ENCODE measurements around the gene SNX24. TPM values are rescaled to one million over a fixed set of nuclear protein-coding genes. Genes with fewer than 3 reads are reported as not detected.

SNX24 gene
- total RNA-seq, 5 donors from 2014 or later (not counting 1 experiment from before 2014, with no cell fraction given), result 2.2 to 4.9 (median 3.8) TPM

DNA sequence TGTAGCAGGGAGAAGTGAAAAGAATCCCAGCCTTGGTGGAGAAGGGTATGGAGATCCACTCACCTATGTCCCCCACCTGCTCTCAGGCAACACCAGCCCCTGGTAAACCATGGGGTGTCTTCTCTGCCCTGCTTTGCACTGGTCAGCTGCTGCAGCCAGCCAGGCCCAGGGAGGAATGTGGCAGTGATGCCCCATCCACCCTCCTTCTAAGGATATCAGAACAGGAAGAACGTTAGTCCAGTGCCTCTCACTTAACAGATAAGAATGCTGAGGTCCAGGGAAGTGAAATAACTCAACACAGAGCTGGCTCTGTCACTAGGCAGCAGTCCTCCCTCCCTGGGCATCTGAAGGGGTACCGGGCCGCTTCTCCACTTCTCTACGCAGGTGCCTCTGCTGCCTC lies 200.8 kb downstream of the SNX24 start:
- no peaks in the 10 kb centered on the region for H3K36me3 ChIP-seq (ENCODE audit: control insufficient read depth in 2 of 2, extremely low read depth in 1 of 2, insufficient read depth in 1 of 2, low read length in 1 of 2)
- H3K9me3 Mint-ChIP-seq, result peaks cover 0 to under 1% (median under 1%) of the 10 kb centered on the region in 3 donors
- no peaks in the 10 kb centered on the region for H3K4me1 Mint-ChIP-seq
- no peak overlapping the region for H3K4me3 Mint-ChIP-seq
- POLR2A ChIA-PET, result no interaction called here
- peaks cover 26 to 33% of the 10 kb centered on the region in 2 donors for H3K27me3 Mint-ChIP-seq
- no peak for ATAC-seq (replicated peaks in 1 of 4)
- no peaks in the 10 kb centered on the region for H3K4me1 ChIP-seq (ENCODE audit: control insufficient read depth in 1 of 2, extremely low read depth in 1 of 2, insufficient read depth in 2 of 2, low read length in 2 of 2)
- CTCF ChIA-PET, result no interaction called here
- 74% methylated on average over 4 of the region's 4 CpGs for WGBS (ENCODE audit: insufficient coverage)
- H3K27ac ChIP-seq (ENCODE audit: low read length), result no peak overlapping the region
- no peaks in the 10 kb centered on the region for H3K36me3 Mint-ChIP-seq
- H3K27ac Mint-ChIP-seq, result no peak overlapping the region
- H3K9me3 ChIP-seq, result no peaks in the 10 kb centered on the region
- peaks cover 0 to 8% of the 10 kb centered on the region in 2 experiments for H3K27me3 ChIP-seq (replicated peaks in 1 of 2; ENCODE audit: control insufficient read depth in 2 of 2, extremely low read depth in 1 of 2, insufficient read depth in 2 of 2, low read length in 1 of 2)
- H3K4me3 ChIP-seq (ENCODE audit: control insufficient read depth in 1 of 2, extremely low read depth in 1 of 2, low read length in 1 of 2), result no peak overlapping the region
- no peak for DNase-seq

DNA sequence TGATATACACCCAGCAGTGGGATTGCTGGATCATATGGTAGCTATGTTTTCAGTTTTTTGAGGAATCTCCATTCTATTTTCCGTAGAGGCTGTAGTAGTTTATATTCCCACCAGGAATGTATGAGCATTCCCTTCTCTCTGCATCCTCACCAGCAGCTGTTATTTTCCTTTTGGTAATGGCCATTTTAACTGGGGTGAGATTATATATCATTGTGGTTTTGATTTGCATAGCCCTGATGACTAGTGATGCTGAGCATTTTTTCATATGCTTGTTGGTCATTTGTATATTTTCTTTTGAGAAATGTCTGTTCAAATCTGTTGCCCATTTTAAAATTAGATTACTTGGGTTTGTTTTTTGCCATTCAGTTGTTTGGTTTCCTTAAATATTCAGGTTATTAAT lies 202.3 kb downstream of the SNX24 start:
- Mint-ChIP-seq H3K36me3 (no peaks in the 10 kb centered on the region), H3K4me1 (no peaks in the 10 kb centered on the region), H3K9me3 (peaks cover 5 to 12% (median 5%) of the 10 kb centered on the region in 3 donors), H3K4me3 (no peak overlapping the region), H3K27me3 (peaks cover 27 to 32% of the 10 kb centered on the region in 2 donors), H3K27ac (no peak overlapping the region)
- ATAC-seq (replicated peaks in 1 of 4) (no peak), DNase-seq (no peak)
- WGBS (ENCODE audit: insufficient coverage), result no CpG with 5 or more reads among the region's 1 CpG
- Histone ChIP-seq H3K36me3 (ENCODE audit: control insufficient read depth in 2 of 2, extremely low read depth in 1 of 2, insufficient read depth in 1 of 2, low read length in 1 of 2) (no peaks in the 10 kb centered on the region), H3K4me1 (ENCODE audit: control insufficient read depth in 1 of 2, extremely low read depth in 1 of 2, insufficient read depth in 2 of 2, low read length in 2 of 2) (no peaks in the 10 kb centered on the region), H3K27me3 (replicated peaks in 1 of 2; ENCODE audit: control insufficient read depth in 2 of 2, extremely low read depth in 1 of 2, insufficient read depth in 2 of 2, low read length in 1 of 2) (peaks cover 0 to 5% of the 10 kb centered on the region in 2 experiments), H3K9me3 (no peaks in the 10 kb centered on the region), H3K4me3 (ENCODE audit: control insufficient read depth in 1 of 2, extremely low read depth in 1 of 2, low read length in 1 of 2) (no peak overlapping the region), H3K27ac (ENCODE audit: low read length) (no peak overlapping the region)
- POLR2A ChIA-PET, result no interaction called here
- CTCF ChIA-PET, result no interaction called here

DNA sequence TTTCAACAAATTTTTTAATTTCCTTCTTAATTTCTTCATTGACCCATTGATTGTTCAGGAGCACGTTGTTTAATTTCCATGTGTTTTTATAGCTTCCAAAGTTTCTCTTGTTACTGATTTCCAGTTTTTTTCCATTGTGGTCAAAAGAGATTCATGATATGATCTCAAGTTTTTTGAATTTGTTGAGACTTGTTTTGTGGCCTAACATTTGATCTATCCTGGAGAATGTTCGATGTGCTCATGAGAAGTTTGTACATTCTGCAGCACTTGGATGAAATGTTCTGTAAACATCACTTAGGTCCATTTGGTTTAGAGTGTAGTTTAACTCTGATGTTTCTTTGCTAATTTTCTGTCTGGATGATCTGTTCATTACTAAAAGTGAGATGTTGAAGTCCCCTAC lies 205.8 kb downstream of the SNX24 start:
- 67% methylated on average over 1 of the region's 2 CpGs for WGBS (ENCODE audit: insufficient coverage)
- Mint-ChIP-seq H3K36me3 (no peaks in the 10 kb centered on the region), H3K27me3 (peaks cover 18 to 23% of the 10 kb centered on the region in 2 donors), H3K4me3 (no peak overlapping the region), H3K9me3 (peaks cover 5 to 12% (median 5%) of the 10 kb centered on the region in 3 donors), H3K4me1 (no peaks in the 10 kb centered on the region), H3K27ac (no peak overlapping the region)
- ChIA-PET CTCF (no interaction called here), POLR2A (no interaction called here)
- DNase-seq (no peak), ATAC-seq (replicated peaks in 1 of 4) (no peak)
- H3K9me3 ChIP-seq, result no peaks in the 10 kb centered on the region
- H3K36me3 ChIP-seq (ENCODE audit: control insufficient read depth in 2 of 2, extremely low read depth in 1 of 2, insufficient read depth in 1 of 2, low read length in 1 of 2), result no peaks in the 10 kb centered on the region
- peaks cover 0 to 3% of the 10 kb centered on the region in 2 experiments for H3K27me3 ChIP-seq (replicated peaks in 1 of 2; ENCODE audit: control insufficient read depth in 2 of 2, extremely low read depth in 1 of 2, insufficient read depth in 2 of 2, low read length in 1 of 2)
- H3K27ac ChIP-seq (ENCODE audit: low read length), result no peak overlapping the region
- no peaks in the 10 kb centered on the region for H3K4me1 ChIP-seq (ENCODE audit: control insufficient read depth in 1 of 2, extremely low read depth in 1 of 2, insufficient read depth in 2 of 2, low read length in 2 of 2)
- H3K4me3 ChIP-seq (ENCODE audit: control insufficient read depth in 1 of 2, extremely low read depth in 1 of 2, low read length in 1 of 2), result no peak overlapping the region

Other genes starting within 250 kb of the SNX24 start
- gene SNX2, start 70.5 kb upstream of the SNX24 start, total RNA-seq, result 10 to 100 TPM; 41.8 to 56.3 (median 47.8) TPM
- under 1 TPM in 1 of 5 donors, not detected in 4; 0.26 TPM for gene PPIC, start 191.1 kb downstream of the SNX24 start, total RNA-seq
- under 1 TPM in 1 of 5 donors, not detected in 4; 0.03 TPM for gene PRDM6, start 243.6 kb downstream of the SNX24 start, total RNA-seq